Measurements from ENCODE around the gene STX5. TPM values are rescaled to one million over a fixed set of nuclear protein-coding genes. Genes with fewer than 3 reads are reported as not detected.
"Not testable (repeated sequence)": the region's sequence is repeated elsewhere in the genome, so short reads cannot be mapped to it uniquely, and the experiment has no call there.

Gene STX5
- total RNA-seq, 5 donors from 2014 or later (not counting 1 experiment from before 2014, with no cell fraction given) = 49.3 to 132 (median 58.0) TPM

GRCh38 chr11:62828130-62828529, 3.7 kb downstream of the STX5 start:
- Mint-ChIP-seq H3K4me1 (peaks cover 26 to 47% (median 38%) of the 10 kb centered on the region in 3 donors), H3K36me3 (peaks cover 29% of the 10 kb centered on the region)
- not testable (repeated sequence) for H3K27ac Mint-ChIP-seq; H3K27me3 ChIP-seq (replicated peaks in 1 of 2; ENCODE audit: control insufficient read depth in 2 of 2, extremely low read depth in 1 of 2, insufficient read depth in 2 of 2, low read length in 1 of 2); DNase-seq; H3K4me3 Mint-ChIP-seq; H3K9me3 ChIP-seq; H3K4me3 ChIP-seq (ENCODE audit: control insufficient read depth in 1 of 2, extremely low read depth in 1 of 2, low read length in 1 of 2); H3K9me3 Mint-ChIP-seq; ATAC-seq (replicated peaks in 1 of 4); H3K27me3 Mint-ChIP-seq; H3K27ac ChIP-seq (ENCODE audit: low read length)
- H3K36me3 ChIP-seq (ENCODE audit: control insufficient read depth in 2 of 2, extremely low read depth in 1 of 2, insufficient read depth in 1 of 2, low read length in 1 of 2) = peaks cover 11 to 52% of the 10 kb centered on the region in 2 donors
- CTCF ChIA-PET = interaction anchor here in 1 of 2 donors (0.6 kb wide), 1 partner anchor 53 kb away, joined by 8 read pairs; no protein-coding TSS in a partner anchor
- POLR2A ChIA-PET = interaction anchor here (0.6 to 2.5 kb wide), 6 partner anchors 12 to 732 kb away, joined by 3 to 6 read pairs (median 3); no protein-coding TSS in a partner anchor
- WGBS (ENCODE audit: insufficient coverage) = 92% methylated on average over 4 of the region's 8 CpGs
- H3K4me1 ChIP-seq (ENCODE audit: control insufficient read depth in 1 of 2, extremely low read depth in 1 of 2, insufficient read depth in 2 of 2, low read length in 2 of 2) = peaks cover 13 to 39% of the 10 kb centered on the region in 2 experiments

GRCh38 chr11:62823677-62824076, 8.2 kb downstream of the STX5 start:
- Histone ChIP-seq H3K4me1 (ENCODE audit: control insufficient read depth in 1 of 2, extremely low read depth in 1 of 2, insufficient read depth in 2 of 2, low read length in 2 of 2) (peaks cover 0 to 5% of the 10 kb centered on the region in 2 experiments), H3K27me3 (replicated peaks in 1 of 2; ENCODE audit: control insufficient read depth in 2 of 2, extremely low read depth in 1 of 2, insufficient read depth in 2 of 2, low read length in 1 of 2) (no peaks in the 10 kb centered on the region), H3K27ac (ENCODE audit: low read length) (no peak overlapping the region), H3K4me3 (ENCODE audit: control insufficient read depth in 1 of 2, extremely low read depth in 1 of 2, low read length in 1 of 2) (no peak overlapping the region), H3K9me3 (no peaks in the 10 kb centered on the region), H3K36me3 (ENCODE audit: control insufficient read depth in 2 of 2, extremely low read depth in 1 of 2, insufficient read depth in 1 of 2, low read length in 1 of 2) (peaks cover 26 to 83% of the 10 kb centered on the region in 2 donors)
- ATAC-seq (replicated peaks in 1 of 4) (no peak), DNase-seq (no peak)
- Mint-ChIP-seq H3K4me3 (no peak overlapping the region), H3K27me3 (no peaks in the 10 kb centered on the region), H3K9me3 (no peaks in the 10 kb centered on the region), H3K4me1 (peaks cover 0 to 22% (median 13%) of the 10 kb centered on the region in 3 donors), H3K36me3 (peaks cover 45% of the 10 kb centered on the region), H3K27ac (no peak overlapping the region)
- ChIA-PET POLR2A (interaction anchor here (0.9 to 1.3 kb wide), 3 partner anchors 11 to 18 kb away, joined by 3 to 4 read pairs (median 3); no protein-coding TSS in a partner anchor), CTCF (no interaction called here)
- WGBS (ENCODE audit: insufficient coverage) = 92% methylated on average over 2 of the region's 3 CpGs

DNA sequence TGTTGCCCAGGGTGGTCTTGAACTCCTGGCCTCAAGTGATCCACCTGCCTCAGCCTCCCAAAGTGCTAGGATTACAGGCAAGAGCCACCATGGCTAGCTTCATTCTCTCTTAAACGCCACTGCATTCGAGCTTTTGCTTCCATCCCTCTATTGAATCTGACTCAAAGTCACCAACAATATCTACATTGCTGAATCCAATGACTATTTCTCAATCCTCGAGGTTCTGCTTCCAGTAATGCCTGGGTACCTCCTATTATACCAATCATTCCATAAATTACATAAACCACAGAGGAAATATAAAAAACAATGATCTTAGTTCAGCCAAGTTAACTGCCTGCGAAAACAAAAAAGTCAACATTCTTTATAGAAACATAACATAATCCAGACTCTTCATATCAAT, 14.7 kb downstream of the STX5 start:
- Mint-ChIP-seq H3K4me1 (no peaks in the 10 kb centered on the region), H3K36me3 (peaks cover 18% of the 10 kb centered on the region), H3K9me3 (no peaks in the 10 kb centered on the region), H3K4me3 (no peak overlapping the region), H3K27me3 (no peaks in the 10 kb centered on the region), H3K27ac (no peak overlapping the region)
- 88% methylated on average over 3 of the region's 4 CpGs for WGBS (ENCODE audit: insufficient coverage)
- DNase-seq = no peak
- no peak for ATAC-seq (replicated peaks in 1 of 4)
- Histone ChIP-seq H3K36me3 (ENCODE audit: control insufficient read depth in 2 of 2, extremely low read depth in 1 of 2, insufficient read depth in 1 of 2, low read length in 1 of 2) (peaks cover 18 to 43% of the 10 kb centered on the region in 2 donors), H3K27me3 (replicated peaks in 1 of 2; ENCODE audit: control insufficient read depth in 2 of 2, extremely low read depth in 1 of 2, insufficient read depth in 2 of 2, low read length in 1 of 2) (no peaks in the 10 kb centered on the region), H3K4me1 (ENCODE audit: control insufficient read depth in 1 of 2, extremely low read depth in 1 of 2, insufficient read depth in 2 of 2, low read length in 2 of 2) (no peaks in the 10 kb centered on the region), H3K27ac (ENCODE audit: low read length) (no peak overlapping the region), H3K9me3 (no peaks in the 10 kb centered on the region), H3K4me3 (ENCODE audit: control insufficient read depth in 1 of 2, extremely low read depth in 1 of 2, low read length in 1 of 2) (no peak overlapping the region)
- CTCF ChIA-PET = interaction anchor here in 1 of 2 donors (1.6 kb wide), 1 partner anchor 31 kb away, joined by 5 read pairs; no protein-coding TSS in a partner anchor
- POLR2A ChIA-PET = interaction anchor here (0.5 to 2.0 kb wide), 7 partner anchors 11 to 215 kb away, joined by 3 to 9 read pairs (median 6); partner anchors contain the start of gene MTA2 (in 1 of the 2)

DNA sequence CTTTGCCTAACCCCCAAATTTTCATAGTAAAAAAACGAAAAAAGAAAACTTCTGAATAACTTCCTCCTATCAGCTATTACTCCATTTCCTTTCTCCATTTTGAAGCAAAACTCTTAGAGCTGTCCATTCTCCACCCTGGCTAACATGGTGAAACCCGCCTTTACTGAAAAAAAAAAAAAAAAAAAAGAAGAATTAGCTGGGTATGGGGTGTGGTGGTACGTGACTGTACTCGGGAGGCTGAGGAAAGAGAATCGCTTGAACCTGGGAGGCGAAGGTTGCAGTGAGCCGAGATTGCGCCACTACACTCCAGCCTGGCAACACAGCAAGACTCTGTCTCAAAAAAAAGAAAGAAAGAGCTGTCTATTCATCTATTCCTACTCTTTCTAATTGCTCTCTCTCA, 15.3 kb downstream of the STX5 start:
- Histone ChIP-seq H3K36me3 (ENCODE audit: control insufficient read depth in 2 of 2, extremely low read depth in 1 of 2, insufficient read depth in 1 of 2, low read length in 1 of 2) (peaks cover 14 to 37% of the 10 kb centered on the region in 2 donors), H3K4me1 (ENCODE audit: control insufficient read depth in 1 of 2, extremely low read depth in 1 of 2, insufficient read depth in 2 of 2, low read length in 2 of 2) (no peaks in the 10 kb centered on the region), H3K9me3 (no peaks in the 10 kb centered on the region), H3K27me3 (replicated peaks in 1 of 2; ENCODE audit: control insufficient read depth in 2 of 2, extremely low read depth in 1 of 2, insufficient read depth in 2 of 2, low read length in 1 of 2) (no peaks in the 10 kb centered on the region), H3K4me3 (ENCODE audit: control insufficient read depth in 1 of 2, extremely low read depth in 1 of 2, low read length in 1 of 2) (no peak overlapping the region), H3K27ac (ENCODE audit: low read length) (no peak overlapping the region)
- H3K9me3 Mint-ChIP-seq = no peaks in the 10 kb centered on the region
- CTCF ChIA-PET = interaction anchor here in 1 of 2 donors (0.6 to 1.6 kb wide), 4 partner anchors 16 to 501 kb away, joined by 4 to 6 read pairs (median 4); no protein-coding TSS in a partner anchor
- no peaks in the 10 kb centered on the region for H3K27me3 Mint-ChIP-seq
- no peak overlapping the region for H3K4me3 Mint-ChIP-seq
- DNase-seq (no peak), ATAC-seq (replicated peaks in 1 of 4) (no peak)
- peaks cover 18% of the 10 kb centered on the region for H3K36me3 Mint-ChIP-seq
- no CpG with 5 or more reads among the region's 8 CpGs for WGBS (ENCODE audit: insufficient coverage)
- no peaks in the 10 kb centered on the region for H3K4me1 Mint-ChIP-seq
- no peak overlapping the region for H3K27ac Mint-ChIP-seq
- POLR2A ChIA-PET = interaction anchor here (0.5 to 2.0 kb wide), 10 partner anchors 12 to 1390 kb away, joined by 3 to 9 read pairs (median 4); partner anchors contain the start of gene MTA2 (in 1 of the 2)

DNA sequence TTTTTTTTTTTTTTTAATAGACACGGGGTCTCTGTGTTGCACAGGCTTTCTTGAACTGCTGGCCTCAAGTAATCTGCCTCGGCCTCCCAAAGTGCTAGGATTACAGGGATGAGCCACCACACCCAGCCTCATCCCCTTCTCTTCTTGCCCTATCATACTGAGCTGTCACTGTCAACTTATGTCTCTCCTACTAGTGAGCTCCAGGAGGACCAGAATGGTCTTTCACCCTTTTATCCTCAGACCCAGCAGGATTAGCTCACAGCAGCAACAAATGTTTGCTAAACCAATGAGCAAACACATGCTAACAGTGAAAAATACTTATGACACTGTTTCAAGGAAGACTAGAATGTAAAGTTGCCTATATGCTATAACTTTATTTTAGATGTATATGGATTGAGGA, 20.2 kb downstream of the STX5 start:
- CTCF ChIA-PET = no interaction called here
- Mint-ChIP-seq H3K27me3 (no peaks in the 10 kb centered on the region), H3K36me3 (peaks cover 3% of the 10 kb centered on the region), H3K4me1 (peaks cover 0 to 2% (median 0%) of the 10 kb centered on the region in 3 donors), H3K4me3 (no peak overlapping the region), H3K9me3 (no peaks in the 10 kb centered on the region), H3K27ac (peak overlapping the region in 1 of 2 donors; percentile 9)
- ATAC-seq (replicated peaks in 1 of 4) = peak in 1 of 4 experiments; percentile 9
- DNase-seq = no peak
- H3K36me3 ChIP-seq (ENCODE audit: control insufficient read depth in 2 of 2, extremely low read depth in 1 of 2, insufficient read depth in 1 of 2, low read length in 1 of 2) = peaks cover 6 to 11% of the 10 kb centered on the region in 2 donors
- no peaks in the 10 kb centered on the region for H3K4me1 ChIP-seq (ENCODE audit: control insufficient read depth in 1 of 2, extremely low read depth in 1 of 2, insufficient read depth in 2 of 2, low read length in 2 of 2)
- H3K9me3 ChIP-seq = no peaks in the 10 kb centered on the region
- POLR2A ChIA-PET = interaction anchor here (0.6 to 0.7 kb wide), 2 partner anchors 24 to 40 kb away, joined by 3 to 16 read pairs; no protein-coding TSS in a partner anchor
- H3K27ac ChIP-seq (ENCODE audit: low read length) = no peak overlapping the region
- WGBS (ENCODE audit: insufficient coverage) = no CpG with 5 or more reads among the region's 2 CpGs
- H3K4me3 ChIP-seq (ENCODE audit: control insufficient read depth in 1 of 2, extremely low read depth in 1 of 2, low read length in 1 of 2) = no peak overlapping the region
- no peaks in the 10 kb centered on the region for H3K27me3 ChIP-seq (replicated peaks in 1 of 2; ENCODE audit: control insufficient read depth in 2 of 2, extremely low read depth in 1 of 2, insufficient read depth in 2 of 2, low read length in 1 of 2)

- Mint-ChIP-seq H3K36me3 (peaks cover 3% of the 10 kb centered on the region), H3K27ac (peak overlapping the region; percentile 9 to 58), H3K9me3 (no peaks in the 10 kb centered on the region), H3K4me3 (no peak overlapping the region), H3K27me3 (no peaks in the 10 kb centered on the region), H3K4me1 (peaks cover 0 to 11% (median 5%) of the 10 kb centered on the region in 3 donors)
- POLR2A ChIA-PET = no interaction called here
- no peaks in the 10 kb centered on the region for H3K9me3 ChIP-seq
- no peak overlapping the region for H3K4me3 ChIP-seq (ENCODE audit: control insufficient read depth in 1 of 2, extremely low read depth in 1 of 2, low read length in 1 of 2)
- peaks cover under 1 to 7% of the 10 kb centered on the region in 2 experiments for H3K4me1 ChIP-seq (ENCODE audit: control insufficient read depth in 1 of 2, extremely low read depth in 1 of 2, insufficient read depth in 2 of 2, low read length in 2 of 2)
- H3K27ac ChIP-seq (ENCODE audit: low read length) = no peak overlapping the region
- CTCF ChIA-PET = no interaction called here
- ATAC-seq (replicated peaks in 1 of 4) (no peak), DNase-seq (no peak)
- whole genome bisulfite sequencing (ENCODE audit: insufficient coverage) = 58% methylated on average over 1 of the region's 1 CpG
- H3K36me3 ChIP-seq (ENCODE audit: control insufficient read depth in 2 of 2, extremely low read depth in 1 of 2, insufficient read depth in 1 of 2, low read length in 1 of 2) = peaks cover 3 to 10% of the 10 kb centered on the region in 2 donors
- no peaks in the 10 kb centered on the region for H3K27me3 ChIP-seq (replicated peaks in 1 of 2; ENCODE audit: control insufficient read depth in 2 of 2, extremely low read depth in 1 of 2, insufficient read depth in 2 of 2, low read length in 1 of 2)
These were observed 21.1 kb downstream of the STX5 start for GRCh38 chr11:62810748-62811147.

Measured in T-cell (primary cell).